Cardiac muscle cell (in vitro differentiated cells and primary cell): ENCODE results near the gene GRIA3. TPM values are rescaled to one million over a fixed set of nuclear protein-coding genes. Genes with fewer than 3 reads are reported as not detected.
"Not testable (repeated sequence)": the region's sequence is repeated elsewhere in the genome, so short reads cannot be mapped to it uniquely, and the experiment has no call there.

Experiments used
- DNase-seq, 2 donors: peaks; one replicate each; pipeline versions ENCODE4 v3.0.0 to v3.0.0-alpha.2; 2010 to 2017; ENCODE audit warnings: low read depth in 1 of 2, low spot score in 1 of 2
- H3K27ac ChIP-seq: fragments of 200-600 bp; sonication (generic); 2 replicates; pipeline ENCODE4 v1.5.1; 2016
- H3K27me3 ChIP-seq: fragments of 200-600 bp; sonication (generic); 2 replicates; pipeline ENCODE4 v1.6.0; 2016; ENCODE audit warnings: control low read depth
- H3K36me3 ChIP-seq: fragments of 200-600 bp; sonication (generic); 2 replicates; pipeline ENCODE4 v1.5.1; 2016; ENCODE audit warnings: control low read depth
- H3K4me1 ChIP-seq: fragments of 200-600 bp; sonication (generic); 2 replicates; pipeline ENCODE4 v1.8.1; 2017; ENCODE audit warnings: low read depth, mild to moderate bottlenecking, mixed run types
- H3K4me3 ChIP-seq: fragments of 200-600 bp; sonication (generic); 2 replicates; pipeline ENCODE4 v1.5.1; 2016; ENCODE audit warnings: mild to moderate bottlenecking
- H3K9me3 ChIP-seq: fragments of 200-600 bp; sonication (generic); 2 replicates; pipeline ENCODE4 v1.5.1; 2017; ENCODE audit warnings: low read depth, mild to moderate bottlenecking, control low read depth
- polyA plus RNA-seq: library from polyadenylated mRNA; unstranded; fragments of >200 nt; fragmentation: Nextera tagmentation; extraction: Ambion mirVana; gene quantifications from 2 replicates; pipeline ENCODE4 v1.2.1, GENCODE V29; 2016
- total RNA-seq: library from RNA; depleted of rRNA; stranded (reverse); fragments of >200 nt; gene quantifications from 2 replicates; pipeline ENCODE4 v1.2.3, GENCODE V29; 2016
- TF ChIP-seq, protein P1 (sequence below): IDR thresholded peaks from 2 replicates; pipeline ENCODE4 v1.5.1; 2012; ENCODE audit warnings: low read depth, mild to moderate bottlenecking, low read length

The GRIA3 gene
- total and polyA plus RNA-seq, 2 experiments from 2014 or later, result 2.8 to 6.1 TPM

DNA sequence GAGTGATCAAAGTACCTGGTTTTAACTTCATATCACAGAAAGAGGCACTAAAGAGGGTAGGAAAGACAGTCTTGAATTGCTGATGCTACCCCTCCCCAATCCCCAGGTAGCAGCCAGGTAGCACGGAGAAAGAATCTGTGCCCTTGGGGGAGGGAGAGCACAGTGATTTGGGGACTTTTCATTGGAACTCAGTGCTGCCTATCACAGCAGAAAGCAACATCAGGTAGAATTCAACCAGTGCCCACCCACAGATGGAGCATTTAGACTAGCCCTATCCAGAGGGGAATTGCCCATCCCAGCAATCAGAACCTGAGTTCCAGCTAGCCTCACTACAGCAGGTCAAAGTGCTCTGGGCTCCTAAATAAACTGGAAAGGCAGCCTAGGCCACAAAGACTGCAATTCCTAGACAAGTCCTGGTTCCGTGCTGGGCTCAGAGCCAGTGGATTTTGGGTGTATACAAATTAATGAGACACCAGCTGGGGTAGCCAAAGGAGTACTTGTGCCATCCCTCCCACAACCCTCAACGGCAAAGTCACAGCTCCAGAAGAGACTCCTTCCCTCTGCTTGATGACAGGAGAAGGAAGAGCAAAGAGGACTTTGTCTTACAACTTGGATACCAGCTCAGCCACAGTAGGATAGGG lies 320.7 kb downstream of the GRIA3 start:
- H3K27ac ChIP-seq, result no peak overlapping the region
- no peak overlapping the region for H3K4me3 ChIP-seq
- H3K36me3 ChIP-seq, result no peaks in the 10 kb centered on the region
- no peak for DNase-seq
- H3K9me3 ChIP-seq, result no peaks in the 10 kb centered on the region
- no peaks in the 10 kb centered on the region for H3K4me1 ChIP-seq
- no peaks in the 10 kb centered on the region for H3K27me3 ChIP-seq
- TF ChIP-seq, protein P1, sequence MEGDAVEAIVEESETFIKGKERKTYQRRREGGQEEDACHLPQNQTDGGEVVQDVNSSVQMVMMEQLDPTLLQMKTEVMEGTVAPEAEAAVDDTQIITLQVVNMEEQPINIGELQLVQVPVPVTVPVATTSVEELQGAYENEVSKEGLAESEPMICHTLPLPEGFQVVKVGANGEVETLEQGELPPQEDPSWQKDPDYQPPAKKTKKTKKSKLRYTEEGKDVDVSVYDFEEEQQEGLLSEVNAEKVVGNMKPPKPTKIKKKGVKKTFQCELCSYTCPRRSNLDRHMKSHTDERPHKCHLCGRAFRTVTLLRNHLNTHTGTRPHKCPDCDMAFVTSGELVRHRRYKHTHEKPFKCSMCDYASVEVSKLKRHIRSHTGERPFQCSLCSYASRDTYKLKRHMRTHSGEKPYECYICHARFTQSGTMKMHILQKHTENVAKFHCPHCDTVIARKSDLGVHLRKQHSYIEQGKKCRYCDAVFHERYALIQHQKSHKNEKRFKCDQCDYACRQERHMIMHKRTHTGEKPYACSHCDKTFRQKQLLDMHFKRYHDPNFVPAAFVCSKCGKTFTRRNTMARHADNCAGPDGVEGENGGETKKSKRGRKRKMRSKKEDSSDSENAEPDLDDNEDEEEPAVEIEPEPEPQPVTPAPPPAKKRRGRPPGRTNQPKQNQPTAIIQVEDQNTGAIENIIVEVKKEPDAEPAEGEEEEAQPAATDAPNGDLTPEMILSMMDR, result no peak

DNA sequence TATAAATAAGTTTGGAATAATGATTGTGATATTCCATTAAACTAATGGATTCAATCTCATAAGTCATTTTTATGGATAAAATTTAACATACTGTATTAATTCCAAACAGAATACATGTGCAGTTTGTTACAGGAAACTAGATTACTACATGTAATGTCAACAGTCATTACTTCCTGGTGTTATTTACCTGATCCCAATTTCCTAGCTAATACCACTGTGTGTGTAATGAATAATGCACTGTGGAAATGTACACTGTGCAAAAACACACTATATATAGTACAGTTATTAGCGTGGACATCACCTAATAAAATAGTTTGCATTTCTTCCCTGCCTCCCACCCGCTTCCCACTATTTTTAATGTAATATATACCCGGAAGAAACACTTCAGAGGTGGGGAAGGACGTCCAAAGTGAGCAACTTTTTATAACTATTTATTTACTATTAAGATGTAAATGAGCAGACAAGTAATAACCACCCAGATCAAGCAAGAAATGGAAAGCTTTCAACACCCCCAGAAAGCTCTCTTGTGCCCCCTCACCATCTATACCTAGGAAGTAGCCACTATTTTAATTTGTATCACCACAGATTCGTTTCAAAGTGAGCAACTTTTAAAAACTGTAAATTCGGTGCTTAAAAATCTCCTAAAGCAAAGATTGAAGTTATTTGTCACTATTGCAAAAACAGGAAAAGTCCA lies 329.7 kb downstream of the GRIA3 start:
- no peaks in the 10 kb centered on the region for H3K27me3 ChIP-seq
- no peak overlapping the region for H3K27ac ChIP-seq
- no peaks in the 10 kb centered on the region for H3K36me3 ChIP-seq
- H3K9me3 ChIP-seq, result no peaks in the 10 kb centered on the region
- H3K4me3 ChIP-seq, result no peak overlapping the region
- DNase-seq, result no peak
- TF ChIP-seq, protein P1, result no peak
- H3K4me1 ChIP-seq, result no peaks in the 10 kb centered on the region

DNA sequence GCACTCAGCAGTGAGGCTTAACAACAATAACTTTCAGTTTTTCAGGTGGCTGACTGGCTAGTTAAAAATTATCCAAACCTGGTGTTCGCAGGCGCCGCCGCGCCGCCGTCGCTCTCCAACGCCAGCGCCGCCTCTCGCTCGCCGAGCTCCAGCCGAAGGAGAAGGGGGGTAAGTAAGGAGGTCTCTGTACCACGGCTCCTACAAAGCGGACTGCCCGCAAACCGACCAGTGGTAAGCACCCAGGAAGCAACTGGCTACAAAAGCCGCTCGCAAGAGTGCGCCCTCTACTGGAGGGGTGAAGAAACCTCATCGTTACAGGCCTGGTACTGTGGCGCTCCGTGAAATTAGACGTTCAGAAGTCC lies 330.2 kb downstream of the GRIA3 start:
- H3K27me3 ChIP-seq, result not testable (repeated sequence)

DNA sequence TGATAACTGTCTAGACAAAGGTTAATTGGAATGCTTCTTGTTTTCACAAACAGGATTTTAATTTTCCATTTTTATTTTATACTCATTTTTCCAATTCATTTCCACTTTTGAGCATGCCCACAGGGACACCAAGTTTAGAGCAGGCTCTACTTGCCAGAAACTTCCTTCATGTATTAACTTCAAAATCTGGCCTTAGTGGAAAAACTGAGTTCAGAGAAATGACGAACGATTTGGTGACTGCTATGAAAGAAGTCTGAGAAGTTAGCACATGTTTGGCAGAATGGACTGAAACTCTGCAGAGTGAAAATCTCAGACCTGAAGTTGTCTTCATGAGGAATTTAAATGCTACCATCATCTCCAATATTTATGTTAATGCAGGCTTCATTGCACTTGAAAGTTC lies 334.7 kb downstream of the GRIA3 start:
- no peak for DNase-seq
- no peaks in the 10 kb centered on the region for H3K9me3 ChIP-seq
- H3K27ac ChIP-seq, result no peak overlapping the region
- no peaks in the 10 kb centered on the region for H3K4me1 ChIP-seq
- no peaks in the 10 kb centered on the region for H3K27me3 ChIP-seq
- H3K4me3 ChIP-seq, result no peak overlapping the region
- no peaks in the 10 kb centered on the region for H3K36me3 ChIP-seq
- TF ChIP-seq, protein P1, result no peak

More for the DNA sequence above, 330.2 kb downstream of the GRIA3 start:
- H3K4me3 ChIP-seq, H3K4me1 ChIP-seq, DNase-seq, H3K27ac ChIP-seq, H3K36me3 ChIP-seq, H3K9me3 ChIP-seq: not testable (repeated sequence)

DNA sequence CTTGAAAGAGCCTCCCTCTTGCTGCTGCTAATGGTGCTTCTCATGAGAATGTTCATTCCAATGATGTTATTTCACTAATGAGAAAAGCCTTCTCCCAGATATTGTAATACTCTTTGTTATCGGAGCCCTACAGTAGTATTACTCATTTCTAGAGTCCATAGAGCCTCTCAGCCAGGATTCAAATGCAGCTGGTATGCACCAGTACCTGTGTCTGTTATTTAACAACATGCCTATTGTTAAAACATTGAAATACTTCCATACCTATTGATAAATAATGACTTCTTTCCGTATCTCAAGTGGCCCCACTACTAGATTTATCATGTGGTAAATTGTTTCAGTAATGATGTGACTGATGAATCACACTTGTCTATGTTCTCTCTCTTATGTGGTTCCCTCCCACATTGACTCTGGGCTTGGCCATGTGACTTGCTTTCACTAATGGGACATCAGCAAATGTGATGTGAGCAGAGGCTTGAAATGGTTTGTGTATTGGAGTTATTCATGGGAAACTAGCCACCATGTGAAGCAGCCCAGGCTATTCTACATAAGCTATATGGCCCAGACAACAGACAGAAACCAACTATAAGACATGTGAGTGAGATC lies 341.1 kb downstream of the GRIA3 start:
- H3K9me3 ChIP-seq, result no peaks in the 10 kb centered on the region
- TF ChIP-seq, protein P1, result no peak

DNA sequence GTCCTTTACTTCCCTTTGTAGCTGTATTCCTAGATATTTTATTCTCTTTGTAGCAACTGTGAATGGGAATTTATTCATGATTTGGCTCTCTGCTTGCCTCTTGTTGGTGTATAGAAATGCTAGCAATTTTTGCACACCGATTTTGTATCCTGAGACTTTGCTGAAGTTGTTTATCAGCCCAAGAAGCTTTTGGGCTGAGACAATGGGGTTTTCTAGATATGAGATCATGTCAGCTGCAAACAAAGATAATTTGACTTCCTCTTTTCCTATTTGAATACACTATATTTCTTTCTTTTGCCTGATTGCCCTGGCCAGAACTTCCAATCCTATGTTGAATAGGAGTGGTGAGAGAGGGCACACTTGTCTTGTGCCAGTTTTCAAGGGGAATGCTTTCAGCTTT lies 346.6 kb downstream of the GRIA3 start:
- not testable (repeated sequence) for DNase-seq, H3K27me3 ChIP-seq

More for the DNA sequence above, 341.1 kb downstream of the GRIA3 start:
- no peak overlapping the region for H3K4me3 ChIP-seq
- H3K27me3 ChIP-seq, result no peaks in the 10 kb centered on the region
- no peak for DNase-seq
- H3K4me1 ChIP-seq, result no peaks in the 10 kb centered on the region
- no peak overlapping the region for H3K27ac ChIP-seq
- H3K36me3 ChIP-seq, result no peaks in the 10 kb centered on the region

More for the DNA sequence above, 346.6 kb downstream of the GRIA3 start:
- H3K36me3 ChIP-seq, H3K27ac ChIP-seq, H3K4me1 ChIP-seq, H3K4me3 ChIP-seq, H3K9me3 ChIP-seq: not testable (repeated sequence)
